ENCODE data around the gene C15orf61.

C15orf61 gene

DNA sequence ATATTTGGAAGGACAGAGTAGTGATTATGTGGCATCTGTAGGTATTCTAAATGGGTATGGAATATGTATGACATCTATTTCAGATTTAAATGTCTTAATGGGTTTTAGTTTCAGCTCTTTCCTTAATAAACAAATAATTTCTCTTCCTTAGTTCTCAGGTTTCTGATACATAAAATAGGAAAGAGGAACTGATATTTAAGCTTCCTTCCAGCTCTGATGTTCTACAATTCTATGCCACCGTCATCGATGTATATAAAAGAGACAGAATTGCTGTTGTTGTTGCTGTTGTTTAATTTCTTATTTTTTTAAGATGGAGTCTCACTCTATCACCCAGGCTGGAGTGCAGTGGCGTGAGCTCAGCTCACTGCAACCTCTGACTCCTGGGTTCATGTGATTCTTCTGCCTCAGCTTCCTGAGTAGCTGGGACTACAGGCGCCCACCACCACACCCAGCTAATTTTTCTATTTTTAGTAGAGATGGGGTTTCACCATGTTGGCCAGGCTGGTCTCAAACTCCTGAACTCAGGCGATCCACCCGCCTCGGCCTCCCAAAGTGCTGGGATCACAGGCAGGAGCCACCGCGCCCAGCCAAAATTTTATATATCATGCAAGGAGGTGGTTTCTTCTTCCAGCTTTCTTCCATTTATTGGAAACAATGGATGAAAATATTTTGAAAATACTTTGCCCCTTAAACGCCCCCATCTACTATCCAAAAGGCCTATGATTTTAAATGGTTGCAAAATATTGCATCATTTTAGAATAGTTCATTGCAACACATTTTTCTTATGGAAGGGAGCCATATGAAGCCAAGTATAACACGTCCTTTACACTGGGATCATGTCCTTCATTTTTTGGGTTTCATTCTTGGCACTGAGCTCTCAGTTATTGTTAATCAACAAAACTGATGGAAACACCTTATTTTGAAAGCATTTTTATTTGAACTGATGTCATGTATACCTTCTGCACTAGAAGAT is 13.9 kb upstream of the C15orf61 start:
- TF ChIP-seq CTCF (IDR thresholded peaks at IDR 0.05; ENCODE audit: control extremely low read depth, extremely low read depth, low read depth, missing control alignments), result no peak
- CTCF ChIA-PET, result interaction anchor here (1.1 to 1.7 kb wide), 4 partner anchors 8 to 74 kb away, joined by 3 to 4 read pairs (median 3); no protein-coding TSS in a partner anchor
- DNase-seq (ENCODE audit: extremely low spot score), result no peak
- POLR2A ChIA-PET, result no interaction called here

- POLR2A ChIA-PET, result no interaction called here
- TF ChIP-seq CTCF (IDR thresholded peaks at IDR 0.05; ENCODE audit: control extremely low read depth, extremely low read depth, low read depth, missing control alignments), result no peak
- CTCF ChIA-PET, result interaction anchor here (1.1 to 1.7 kb wide), 2 partner anchors 13 to 16 kb away, joined by 3 read pairs; partner anchors contain the start of gene C15orf61
- DNase-seq (ENCODE audit: extremely low spot score), result no peak
These were observed 12.5 kb upstream of the C15orf61 start for GRCh38 chr15:67508407-67508806.

- ChIA-PET CTCF (no interaction called here), POLR2A (no interaction called here)
- no peak for DNase-seq (ENCODE audit: extremely low spot score)
- TF ChIP-seq CTCF (IDR thresholded peaks at IDR 0.05; ENCODE audit: control extremely low read depth, extremely low read depth, low read depth, missing control alignments), result no peak
These were observed 11.0 kb upstream of the C15orf61 start for GRCh38 chr15:67509918-67510317.

DNA sequence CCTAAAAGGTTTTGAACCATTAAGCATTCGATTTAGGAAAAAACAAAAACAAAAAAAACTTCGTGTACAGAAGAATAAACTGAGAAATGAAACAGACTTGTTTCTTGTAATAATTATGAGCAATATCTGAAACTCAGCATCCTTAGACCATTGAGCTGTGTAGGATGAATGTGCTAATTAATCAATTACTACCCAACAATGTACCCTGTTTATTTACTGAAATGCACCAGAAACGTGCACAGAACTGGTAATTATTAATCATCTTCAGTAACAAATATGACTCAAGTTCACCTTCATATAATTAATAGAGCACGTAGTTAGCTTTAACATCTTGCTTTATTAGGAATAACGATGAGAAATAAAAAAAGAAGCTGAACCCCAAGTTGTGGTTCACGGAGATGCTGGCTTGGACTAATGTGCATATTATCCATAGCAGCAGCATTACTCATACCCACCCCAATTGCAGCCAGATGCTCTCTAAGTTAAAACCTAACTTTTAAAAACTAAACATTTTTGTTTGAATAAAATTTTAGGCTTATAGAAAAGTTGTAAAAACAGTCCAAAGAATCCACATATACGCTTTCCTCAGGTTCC is 10.2 kb upstream of the C15orf61 start:
- TF ChIP-seq CTCF (IDR thresholded peaks at IDR 0.05; ENCODE audit: control extremely low read depth, extremely low read depth, low read depth, missing control alignments), result no peak
- ChIA-PET CTCF (interaction anchor here (1.6 kb wide), 1 partner anchor 10 kb away, joined by 5 read pairs; the partner anchor contains the start of gene C15orf61), POLR2A (no interaction called here)
- no peak for DNase-seq (ENCODE audit: extremely low spot score)

DNA sequence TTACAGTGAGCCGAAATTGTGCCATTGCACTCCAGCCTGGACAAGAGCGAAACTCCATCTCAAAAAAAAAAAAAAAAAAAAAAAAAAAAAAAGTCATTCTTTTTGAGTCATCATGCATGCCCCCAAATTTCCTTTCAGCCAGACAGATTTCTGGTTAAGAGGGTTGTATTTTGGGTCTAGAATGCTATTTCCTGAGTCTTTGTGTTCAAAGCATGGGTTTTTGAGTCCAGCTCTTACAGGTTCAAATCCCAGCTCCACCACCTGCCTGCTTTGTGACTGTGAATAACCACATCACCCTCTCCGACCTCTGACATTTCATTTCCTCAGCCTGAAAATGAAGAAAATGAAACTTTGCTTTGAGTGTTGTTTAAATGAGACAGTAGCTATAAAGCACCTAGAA is 9.3 kb upstream of the C15orf61 start:
- no peak for TF ChIP-seq CTCF (IDR thresholded peaks at IDR 0.05; ENCODE audit: control extremely low read depth, extremely low read depth, low read depth, missing control alignments)
- no peak for DNase-seq (ENCODE audit: extremely low spot score)
- POLR2A ChIA-PET, result no interaction called here
- CTCF ChIA-PET, result interaction anchor here (1.0 to 1.6 kb wide), 2 partner anchors 9 kb away, joined by 3 to 5 read pairs; partner anchors contain the start of gene C15orf61

GRCh38 chr15:67512140-67512539 is 8.8 kb upstream of the C15orf61 start:
- ChIA-PET CTCF (interaction anchor here (1.0 to 1.6 kb wide), 2 partner anchors 9 kb away, joined by 3 to 5 read pairs; partner anchors contain the start of gene C15orf61), POLR2A (no interaction called here)
- no peak for TF ChIP-seq CTCF (IDR thresholded peaks at IDR 0.05; ENCODE audit: control extremely low read depth, extremely low read depth, low read depth, missing control alignments)
- no peak for DNase-seq (ENCODE audit: extremely low spot score)
